T-helper 9 cell (primary cell): Measurements from ENCODE around the gene RNF4.
"Not testable (repeated sequence)": the region's sequence is repeated elsewhere in the genome, so short reads cannot be mapped to it uniquely, and the experiment has no call there.

Experiments used
- DNase-seq: peaks from one replicate; pipeline ENCODE4 v3.0.0-alpha.2; 2020

Gene RNF4

DNA sequence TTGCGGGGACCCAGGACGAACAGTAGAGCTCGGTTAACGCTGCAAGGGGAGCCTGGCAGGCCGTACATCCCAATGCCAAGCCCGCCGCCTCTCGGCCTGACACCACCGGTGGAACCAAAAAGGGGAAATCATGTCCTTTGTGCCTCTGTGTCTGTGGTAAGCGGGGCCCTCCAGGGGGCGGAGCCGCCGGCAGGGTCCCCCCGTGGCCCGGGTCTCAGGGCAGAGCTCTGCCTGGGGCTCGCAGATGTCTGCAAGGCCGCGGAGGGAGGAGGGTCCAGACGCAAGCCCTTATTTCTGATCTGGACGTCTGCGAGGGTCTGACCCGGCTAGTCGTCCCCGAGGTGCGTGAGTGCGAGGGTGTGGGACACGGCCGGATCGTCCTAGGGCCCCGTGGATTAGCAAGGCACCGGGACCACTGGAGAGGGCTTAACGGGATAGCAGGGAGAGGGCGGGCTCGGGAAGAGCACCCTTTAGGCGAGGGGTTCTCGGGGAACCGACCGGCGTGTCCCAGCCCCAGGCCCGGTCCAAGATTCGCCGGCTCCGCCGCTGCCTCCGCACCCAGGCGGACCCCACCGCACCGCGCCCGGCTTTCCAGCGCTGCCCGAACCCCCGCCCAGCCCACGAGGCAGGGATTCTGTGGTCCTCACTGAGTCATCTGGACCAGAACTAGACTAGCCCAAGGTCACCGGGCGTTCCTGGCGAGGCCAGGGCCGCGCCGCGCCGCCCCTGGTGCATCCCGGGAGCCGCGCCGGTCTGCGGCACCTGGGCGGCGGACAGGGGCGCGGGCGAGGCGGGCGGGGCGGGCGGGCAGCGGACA, 66.7 kb downstream of the RNF4 start:
- DNase-seq, result peak; percentile 25

DNA sequence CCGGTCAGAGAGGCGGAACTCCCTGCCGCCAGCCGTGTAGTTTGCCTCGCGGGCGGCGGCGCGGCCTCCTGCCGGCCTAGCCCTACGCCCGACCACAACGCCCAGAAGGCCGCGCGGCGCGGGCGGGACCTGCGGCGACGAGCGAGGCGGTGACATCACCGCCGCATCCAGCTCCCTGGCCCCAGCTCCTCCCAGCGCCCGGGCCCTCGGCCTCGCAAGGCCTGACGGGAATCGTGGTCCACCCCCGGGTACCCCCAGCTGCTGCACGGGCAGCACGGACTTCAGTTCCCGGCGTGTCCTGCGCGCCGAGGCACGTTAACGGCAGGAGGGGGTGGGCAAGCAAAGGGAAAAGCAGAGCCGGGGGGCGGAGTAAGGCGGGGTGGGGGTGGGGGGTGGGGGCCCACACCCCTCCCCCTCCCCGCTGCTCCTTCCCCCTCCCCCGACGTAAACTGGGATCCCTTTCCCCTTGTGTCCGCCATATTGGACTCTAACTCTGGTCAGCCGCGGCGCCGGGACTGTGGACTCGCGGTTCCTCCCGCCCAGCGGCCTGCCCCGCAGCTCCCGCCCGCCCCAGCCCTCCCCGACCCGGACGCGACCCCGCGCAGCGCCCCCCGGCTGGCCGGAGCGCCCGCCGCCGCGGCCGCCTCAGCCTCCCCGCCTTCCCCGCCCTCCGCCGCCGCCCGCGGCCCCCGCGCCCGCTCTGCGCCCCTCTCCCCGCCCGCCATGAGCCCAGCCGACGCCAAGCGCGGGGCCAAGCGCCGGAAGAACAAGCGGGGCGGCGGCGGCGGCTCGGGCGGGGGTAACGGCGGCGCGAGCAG, 67.5 kb downstream of the RNF4 start, which contains the start of gene FAM193A:
Gene FAM193A, plus strand, starts transcription at position 455 of the 818 bp plus-strand sequence. Its CDS starts 269 bp downstream, at position 724.
- DNase-seq, result peak; percentile 96

DNA sequence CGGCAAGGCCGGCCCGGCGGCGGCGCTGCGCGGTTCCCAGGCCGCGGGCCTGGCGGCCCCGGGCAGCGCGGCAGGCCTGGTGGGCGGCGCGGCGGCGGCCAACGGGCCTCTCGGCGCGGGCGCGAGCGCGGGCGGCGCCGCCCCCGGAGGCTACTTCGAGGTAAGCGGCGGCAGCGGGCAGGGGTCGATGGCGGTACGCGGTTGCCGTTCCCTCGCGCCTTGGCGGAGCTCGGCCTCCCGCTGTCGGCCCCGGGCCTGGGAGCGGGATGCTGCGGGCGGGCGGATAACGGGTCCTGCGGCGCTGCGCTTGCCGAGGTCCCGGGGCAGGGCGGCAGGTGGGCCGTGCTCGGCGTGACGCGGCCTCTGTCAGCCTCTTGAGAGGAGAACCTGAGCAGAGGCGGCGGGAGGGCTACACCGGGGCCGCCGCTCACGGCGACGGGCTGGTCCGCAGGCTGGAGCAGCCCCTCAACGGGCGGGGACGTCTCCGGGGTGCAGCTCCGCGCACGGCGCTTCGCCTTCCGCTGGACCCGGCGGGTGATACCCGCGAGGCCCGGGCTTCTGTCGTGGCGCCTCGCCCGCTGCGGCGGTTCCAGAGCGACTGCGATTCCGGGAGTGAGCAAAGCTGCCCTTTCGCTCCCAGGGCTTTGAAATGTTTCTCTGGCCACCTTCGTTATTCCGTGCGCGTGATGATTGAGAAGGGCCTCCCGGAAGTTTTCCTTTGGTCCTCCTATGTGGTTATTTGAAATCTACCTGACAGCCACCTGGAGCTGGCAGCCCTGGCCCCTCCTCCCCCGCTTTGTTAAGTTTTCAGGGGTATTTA, 68.3 kb downstream of the RNF4 start:
- peak; percentile 47 for DNase-seq

DNA sequence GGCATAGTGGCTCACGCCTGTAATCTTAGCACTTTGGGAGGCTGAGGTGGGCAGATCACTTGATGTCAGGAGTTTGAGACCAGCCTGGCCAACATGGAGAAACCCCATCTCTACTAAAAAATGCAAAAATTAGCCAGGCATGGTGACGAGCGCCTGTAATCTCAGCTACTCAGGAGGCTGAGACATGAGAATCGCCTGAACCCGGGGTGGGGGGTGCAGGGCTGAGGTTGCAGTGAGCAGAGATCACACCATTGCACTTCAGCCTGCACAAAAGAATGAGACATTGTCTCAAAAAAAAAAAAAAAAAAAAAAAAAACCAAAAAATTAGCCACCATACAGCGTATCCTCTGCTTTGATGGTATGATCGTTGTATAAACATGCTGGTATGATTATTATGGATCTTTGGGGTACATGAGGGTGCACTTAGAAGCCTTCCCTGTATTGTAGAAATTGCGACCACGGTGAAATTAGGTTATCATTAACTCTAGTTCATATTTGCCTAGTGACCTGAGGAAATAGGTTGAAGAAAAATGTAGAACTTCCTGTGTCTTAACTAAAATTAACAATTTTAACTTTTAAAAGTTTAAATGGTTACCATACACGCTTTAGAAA, 74.8 kb downstream of the RNF4 start:
- DNase-seq, result not testable (repeated sequence)

DNA sequence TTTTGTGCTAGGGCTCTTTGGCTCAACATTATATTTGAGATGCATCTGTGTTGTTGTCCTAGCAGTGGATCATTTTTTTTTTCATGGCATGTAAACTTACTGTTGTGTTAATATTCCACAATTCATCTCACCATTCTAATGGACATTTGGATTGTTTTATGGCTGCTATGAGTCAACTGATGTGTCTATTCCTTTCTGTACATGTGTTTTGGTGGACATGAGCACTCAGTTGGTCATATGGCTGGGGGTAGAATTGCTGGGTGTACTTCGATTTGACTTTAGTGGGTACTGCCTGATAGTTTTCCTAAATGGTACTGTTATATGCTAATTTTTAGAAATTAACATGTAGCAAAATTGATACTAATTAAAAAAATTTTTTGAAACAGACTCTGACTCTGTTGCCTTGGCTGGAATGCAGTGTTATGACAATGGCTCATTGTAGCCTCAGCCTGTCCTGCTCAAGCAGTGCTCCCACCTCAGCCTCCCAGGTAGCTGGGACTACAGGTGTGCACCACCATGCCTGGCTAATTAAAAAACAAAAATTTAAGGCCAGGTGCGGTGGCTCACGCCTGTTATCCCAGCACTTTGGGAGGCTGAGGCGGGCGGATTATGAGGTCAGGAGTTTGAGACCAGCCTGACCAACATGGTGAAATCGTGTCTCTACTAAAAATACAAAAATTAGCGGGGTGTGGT, 76.6 kb downstream of the RNF4 start:
- DNase-seq, result no peak

DNA sequence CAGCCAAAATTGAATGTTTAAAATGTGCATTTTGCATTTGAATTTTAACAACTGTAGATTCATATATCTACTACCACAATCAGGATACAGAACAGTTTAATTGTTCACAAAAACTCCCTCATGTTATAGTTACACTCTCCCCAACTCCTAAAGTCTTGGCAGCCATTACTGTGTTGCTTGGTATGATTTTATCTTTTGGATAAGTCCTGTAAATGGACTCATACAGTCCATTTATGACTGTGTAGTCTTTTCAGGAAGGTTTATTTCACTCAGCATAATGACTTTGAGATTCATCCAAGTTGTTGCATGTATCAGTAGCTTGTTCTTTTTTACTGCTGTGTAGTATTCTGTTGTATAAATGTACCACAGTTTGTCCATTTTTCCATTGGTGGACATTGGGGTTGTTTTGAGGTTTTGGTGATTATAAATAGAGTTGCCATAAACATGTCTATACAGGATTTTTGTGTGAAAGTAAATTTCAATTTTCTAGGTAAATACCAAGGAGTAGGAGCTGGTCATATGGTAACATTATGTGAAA, 77.4 kb downstream of the RNF4 start:
- no peak for DNase-seq

DNA sequence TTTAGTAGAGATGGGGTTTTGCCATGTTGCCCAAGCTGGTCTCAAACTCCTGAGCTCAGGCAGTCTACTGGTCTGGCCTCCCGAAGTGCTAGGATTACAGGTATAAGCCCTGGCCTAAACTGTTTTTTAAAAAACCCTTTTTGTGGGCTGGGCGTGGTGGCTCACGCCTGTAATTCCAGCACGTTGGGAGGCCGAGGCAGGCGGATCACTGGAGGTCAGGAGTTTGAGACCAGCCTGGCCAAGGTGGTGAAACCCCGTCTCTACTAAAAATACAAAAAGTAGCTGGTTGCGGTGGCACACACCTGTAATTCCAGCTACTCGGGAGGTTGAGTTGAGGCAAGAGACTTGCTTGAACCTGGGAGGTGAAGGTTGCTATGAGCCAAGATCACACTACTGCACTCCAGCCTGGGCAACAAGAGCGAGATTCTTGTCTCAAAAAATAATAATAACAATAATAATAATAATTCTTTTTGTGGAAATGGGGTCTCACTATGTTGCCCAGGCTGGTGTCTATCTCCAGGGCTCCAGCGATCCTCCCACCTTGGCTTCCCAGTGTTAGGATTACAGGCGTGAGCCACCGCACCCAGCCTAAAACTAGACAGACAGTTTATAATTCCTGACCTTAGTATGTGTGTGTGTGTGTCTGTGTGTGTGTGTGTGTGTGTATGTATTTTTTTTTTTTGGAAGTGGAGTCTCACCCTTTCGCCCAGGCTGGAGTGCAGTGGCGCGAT, 78.2 kb downstream of the RNF4 start:
- DNase-seq, result not testable (repeated sequence)

DNA sequence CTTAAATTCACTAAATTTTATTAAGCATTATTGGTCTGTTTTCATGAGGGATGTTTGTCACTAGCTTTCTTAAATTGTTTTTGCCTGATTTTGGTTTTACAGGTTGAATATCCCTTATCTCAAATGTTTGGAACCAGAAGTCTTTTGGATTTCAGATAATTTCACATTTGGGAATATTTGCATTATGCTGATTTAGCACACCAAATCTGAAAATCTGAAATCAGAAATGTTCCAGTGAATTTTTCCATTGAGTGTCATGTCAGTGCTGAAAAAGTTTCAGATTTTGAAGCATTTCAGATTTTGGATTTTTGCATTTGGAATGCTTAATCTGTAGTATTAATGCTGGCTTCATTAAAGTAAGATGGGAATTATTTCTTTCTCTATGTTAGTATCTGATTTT, 82.2 kb downstream of the RNF4 start:
- DNase-seq, result no peak

DNA sequence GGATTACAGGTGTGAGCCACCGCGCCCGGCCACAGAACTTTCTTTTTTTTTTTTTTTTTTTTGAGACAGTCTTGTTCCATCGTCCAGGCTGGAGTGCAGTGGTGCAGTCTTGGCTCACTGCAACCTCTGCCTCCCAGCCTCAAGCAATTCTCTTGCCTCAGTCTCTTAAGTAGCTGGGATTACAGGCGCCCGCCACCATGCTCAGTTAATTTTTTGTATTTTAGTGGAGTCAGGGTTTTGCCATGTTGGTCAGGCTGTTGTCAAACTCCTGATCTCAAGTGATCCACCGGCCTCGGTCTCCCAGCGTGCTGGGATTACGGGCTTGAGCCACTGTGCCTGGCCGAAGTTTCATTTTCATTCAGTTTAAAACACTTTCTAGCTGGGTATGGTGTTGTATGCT, 83.9 kb downstream of the RNF4 start:
- DNase-seq, result no peak

DNA sequence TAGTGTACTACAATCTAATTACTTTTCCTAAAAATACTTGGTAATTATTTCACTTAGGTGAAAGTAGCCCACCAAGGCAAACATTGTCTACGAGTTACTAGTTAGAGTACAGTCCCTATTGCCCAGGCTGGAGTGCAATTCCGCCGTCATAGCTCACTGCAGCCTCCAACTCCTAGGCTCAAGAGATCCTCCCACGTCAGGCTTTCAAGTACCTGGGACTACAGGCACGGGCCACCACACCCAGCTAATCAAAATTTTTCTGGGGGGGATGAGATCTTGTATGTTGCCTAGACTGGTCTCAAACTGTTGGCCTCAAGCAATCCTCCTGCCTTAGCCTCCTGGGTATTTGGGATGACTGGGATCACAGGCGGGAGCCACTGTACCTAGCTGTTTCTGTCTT, 89.4 kb downstream of the RNF4 start:
- DNase-seq, result no peak

DNA sequence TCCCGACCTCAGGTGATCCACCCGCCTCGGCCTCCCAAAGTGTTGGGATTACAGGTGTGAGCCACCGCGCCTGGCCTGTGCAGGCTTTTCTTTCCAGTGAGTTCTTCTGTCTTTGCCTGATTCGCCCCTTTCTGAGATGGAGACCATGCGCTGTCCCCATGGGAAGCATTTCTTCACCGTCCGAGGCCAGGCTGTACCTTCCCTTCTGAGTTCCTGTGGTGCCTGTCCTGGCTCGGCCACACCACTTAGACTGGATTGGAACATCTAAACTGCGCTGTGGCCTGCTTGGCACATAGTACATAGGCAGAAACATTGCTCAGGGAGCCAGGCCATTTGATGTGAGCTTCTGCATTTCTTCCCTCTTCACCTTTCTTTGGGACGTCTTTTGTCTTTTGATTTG, 91.3 kb downstream of the RNF4 start:
- DNase-seq, result no peak
